GM18499 (cell line): ENCODE measurements around the gene PLA2G7.
"Not testable (repeated sequence)": the region's sequence is repeated elsewhere in the genome, so short reads cannot be mapped to it uniquely, and the experiment has no call there.

Experiments
- ATAC-seq: cut with Tn5 transposase; IDR thresholded peaks from one replicate; pipeline ENCODE4 v1.9.1; 2021; ENCODE audit warnings: moderate number of reproducible peaks; ENCODE audit not compliant: insufficient read depth, unreplicated experiment

The PLA2G7 gene

DNA sequence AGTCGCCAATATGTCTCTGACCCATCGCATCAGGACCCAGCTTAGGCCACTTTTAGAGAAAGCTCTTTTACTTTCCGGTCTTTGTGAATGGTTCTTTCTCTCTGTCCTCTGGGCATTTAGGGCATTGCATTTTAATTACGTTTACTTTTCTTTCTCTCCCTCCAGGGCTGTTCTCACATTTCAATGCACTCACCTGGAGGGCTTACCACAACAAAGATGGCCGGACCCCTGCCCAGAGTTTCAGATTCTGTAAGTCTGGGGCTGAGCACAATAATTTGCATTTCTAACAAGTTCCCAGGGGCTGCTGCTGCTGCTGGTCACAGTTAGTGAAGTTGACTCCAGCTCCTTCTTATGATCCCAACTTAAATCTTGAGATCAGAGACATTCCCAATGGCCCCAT, 14.6 kb upstream of the PLA2G7 start:
- ATAC-seq, result no peak

DNA sequence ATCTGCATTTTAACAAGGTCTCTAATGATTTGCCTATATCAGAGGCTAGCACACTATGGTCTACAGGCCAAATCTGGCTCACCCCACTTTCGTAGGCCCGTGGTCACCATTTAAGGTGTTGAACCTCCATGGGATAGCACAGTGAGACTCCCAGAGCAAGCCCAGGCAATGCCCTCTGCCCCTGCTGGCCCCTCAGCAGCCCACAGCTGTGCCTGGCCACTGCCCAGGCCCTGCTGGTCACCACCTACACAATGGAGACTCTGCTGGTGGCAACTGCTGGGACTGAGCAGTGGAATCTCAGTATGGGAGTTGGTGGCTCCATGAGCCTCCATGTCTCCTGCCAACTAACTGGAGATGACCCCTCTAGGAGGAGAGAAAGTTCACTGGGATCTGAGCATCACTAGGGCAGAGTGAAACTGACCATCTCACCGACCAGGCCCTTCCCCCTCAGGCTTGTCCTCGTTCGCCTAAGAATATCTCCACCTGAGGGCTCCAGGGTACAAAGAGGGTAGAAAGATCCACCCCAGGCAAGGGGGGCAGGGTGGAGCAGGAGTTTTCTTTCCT, 13.8 kb upstream of the PLA2G7 start:
- ATAC-seq, result no peak

DNA sequence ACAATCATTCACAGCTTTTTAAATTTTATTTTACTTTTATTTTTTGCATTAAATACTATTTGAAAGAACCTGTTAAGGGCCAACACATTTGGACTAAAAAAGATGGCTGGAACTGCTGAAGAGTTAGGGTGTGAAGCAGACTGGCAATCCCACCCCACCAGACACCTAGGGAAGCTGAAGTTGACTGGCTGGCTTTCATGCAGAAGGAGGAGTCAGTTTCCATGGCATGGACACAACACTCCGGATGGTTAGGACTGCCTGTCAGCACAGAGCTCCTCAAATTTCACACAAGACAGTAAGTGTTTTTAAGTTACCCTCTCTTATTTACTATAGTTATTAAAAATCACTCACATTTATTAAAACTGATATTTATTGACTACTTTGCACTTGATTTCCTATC, 11.5 kb upstream of the PLA2G7 start, which contains the start of gene ANKRD66:
ANKRD66 (plus strand) TSS at position 238 of the 400 bp plus-strand sequence. CDS start 5,016 bp downstream, outside the sequence.
- no peak for ATAC-seq

DNA sequence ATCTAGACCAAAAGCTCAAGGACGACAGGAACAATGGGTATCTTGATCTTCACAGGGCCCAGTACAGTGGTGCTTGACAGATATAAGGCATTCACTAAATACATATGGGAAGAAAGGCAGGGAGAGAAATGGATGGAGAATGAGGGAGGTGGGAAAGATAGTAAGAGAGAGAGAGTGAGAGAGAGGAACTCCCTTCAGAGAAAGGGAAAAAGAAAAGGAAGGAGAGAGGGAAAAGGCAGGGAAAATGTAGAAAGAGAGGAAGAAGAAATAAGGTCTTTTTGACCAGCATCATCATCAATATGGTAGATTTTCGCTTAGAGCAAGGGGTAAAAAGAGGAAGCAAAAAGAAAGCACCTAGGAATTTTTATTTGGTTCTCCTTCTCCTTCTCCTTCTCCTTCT, 10.8 kb upstream of the PLA2G7 start:
- no peak for ATAC-seq

DNA sequence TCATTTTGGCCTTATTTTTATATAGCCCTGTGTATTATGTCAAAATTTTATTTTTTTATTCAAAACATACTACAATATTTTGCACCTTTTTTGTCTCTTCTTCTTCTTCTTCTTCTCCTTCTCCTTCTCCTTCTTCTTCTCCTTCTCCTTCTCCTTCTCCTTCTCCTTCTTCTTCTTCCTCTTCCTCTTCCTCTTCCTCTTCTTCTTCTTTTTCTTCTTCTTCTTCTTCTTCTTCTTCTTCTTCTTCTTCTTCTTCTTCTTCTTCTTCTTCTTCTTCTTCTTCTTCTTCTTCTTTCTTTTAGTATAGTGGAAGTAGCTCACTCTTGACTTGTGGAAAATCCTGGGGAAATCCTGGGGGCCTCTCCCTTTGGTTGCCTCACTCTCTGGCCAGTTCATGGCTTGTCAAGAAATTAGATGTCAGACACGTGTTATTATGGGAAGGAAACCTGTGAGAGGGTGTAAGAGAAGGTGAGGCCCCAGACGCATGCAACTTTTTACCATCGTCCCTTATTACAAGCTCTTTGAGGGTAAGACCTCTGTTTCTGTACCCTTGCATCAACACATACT, 9.1 kb upstream of the PLA2G7 start:
- ATAC-seq, result not testable (repeated sequence)

DNA sequence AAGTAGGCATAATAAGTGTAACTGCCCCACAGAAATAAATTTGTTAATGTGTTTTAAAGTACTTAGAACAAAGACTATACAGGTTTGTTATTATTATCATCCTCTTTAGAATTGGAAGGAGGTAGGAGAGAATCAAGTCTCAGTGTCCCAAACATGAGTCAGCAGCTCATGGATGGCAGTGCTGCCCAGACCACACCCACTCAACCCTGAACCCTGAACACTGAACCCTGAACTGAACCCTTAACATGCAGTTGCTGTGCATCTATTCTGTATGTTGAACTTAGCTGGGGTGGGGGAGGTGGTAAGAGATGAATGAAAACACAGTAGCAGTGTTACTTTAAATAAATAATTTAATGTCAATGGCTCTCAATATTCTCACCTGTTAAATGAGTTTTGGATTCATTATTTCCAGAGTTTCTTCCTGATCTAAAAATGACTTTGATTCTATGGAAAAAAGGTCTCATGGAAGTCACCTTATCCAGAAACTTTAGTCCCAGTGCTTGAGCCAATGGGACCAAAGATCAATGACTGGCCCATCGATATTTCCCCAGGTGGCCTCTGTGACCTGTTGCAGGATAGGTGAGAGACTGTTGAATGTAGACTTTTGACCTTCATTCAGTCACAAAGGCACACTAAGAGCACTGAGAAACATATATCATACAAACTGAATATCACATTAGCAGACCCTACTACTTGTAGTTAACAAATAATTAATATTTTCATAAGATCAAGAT, 8.4 kb upstream of the PLA2G7 start:
- no peak for ATAC-seq

DNA sequence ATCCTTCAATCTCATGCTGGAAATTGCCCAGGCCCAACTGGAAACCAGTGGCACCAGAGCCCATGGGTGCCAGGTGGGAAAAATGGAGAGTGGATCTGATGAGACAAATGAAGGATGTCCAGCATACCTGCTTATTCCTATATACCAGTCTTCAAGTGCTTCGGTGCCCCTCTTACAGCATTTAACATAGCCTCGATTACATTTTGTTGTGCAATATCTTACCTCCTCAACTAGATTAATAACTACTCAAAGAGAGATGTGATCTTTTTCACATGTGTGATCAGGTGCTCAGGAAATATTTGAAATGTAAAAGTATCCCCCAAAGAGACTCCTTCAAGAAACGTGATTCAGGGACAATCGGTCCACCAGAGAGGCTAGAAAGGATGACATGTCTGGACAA, 6.7 kb upstream of the PLA2G7 start:
- ATAC-seq, result no peak

DNA sequence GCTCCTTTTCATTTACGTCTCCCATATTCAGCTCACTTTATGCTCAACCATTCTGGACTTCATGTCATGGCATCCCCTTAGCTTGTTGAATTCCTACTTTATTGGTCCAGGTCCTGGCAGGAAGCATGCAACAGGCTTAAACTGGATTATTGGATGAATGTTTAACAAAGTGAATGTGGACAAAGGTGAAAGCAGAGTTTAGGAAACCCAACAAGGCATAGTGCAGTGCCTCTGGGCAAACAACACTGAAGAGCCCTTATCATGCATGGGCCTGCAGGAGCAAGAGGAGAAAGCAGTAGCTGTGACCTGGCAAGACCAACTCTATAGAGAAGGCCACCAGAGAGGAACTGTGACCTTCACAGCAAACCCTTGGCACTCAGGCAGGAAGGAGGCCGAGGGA, 6.3 kb upstream of the PLA2G7 start:
- no peak for ATAC-seq

DNA sequence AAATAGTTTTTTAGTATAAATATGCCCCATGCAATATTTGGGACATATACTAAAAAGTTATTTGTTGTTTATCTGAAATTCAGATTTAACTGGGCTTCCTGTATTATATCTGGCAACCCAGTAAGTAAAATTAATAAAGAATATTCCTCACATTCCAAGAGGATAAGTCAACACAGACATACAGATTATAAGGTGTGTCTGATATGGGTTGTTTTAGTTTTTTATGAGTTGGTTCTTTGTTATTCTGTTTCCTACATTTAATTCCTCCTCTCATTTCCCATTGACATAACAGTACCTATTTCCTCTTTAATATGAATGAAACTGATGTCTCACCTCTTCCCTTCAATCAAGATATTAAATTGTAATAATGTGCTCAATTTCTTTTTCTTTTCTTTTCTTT, 1.7 kb upstream of the PLA2G7 start:
- ATAC-seq, result no peak

DNA sequence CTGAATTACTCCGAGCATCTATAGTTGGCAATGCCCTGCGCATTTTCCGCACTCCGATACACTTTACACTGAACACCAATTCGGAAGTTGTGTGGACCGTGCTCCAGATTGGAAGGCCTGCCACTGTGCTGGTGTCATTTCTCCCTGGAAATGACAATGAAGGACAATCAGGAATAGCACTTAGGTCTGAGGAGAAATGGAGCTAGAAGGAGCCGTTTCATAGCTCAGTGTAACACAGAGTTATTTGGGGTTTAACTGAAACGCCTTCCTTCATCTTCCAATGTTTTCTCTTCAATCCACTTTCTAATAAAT, 501 bp upstream of the PLA2G7 start:
- no peak for ATAC-seq

DNA sequence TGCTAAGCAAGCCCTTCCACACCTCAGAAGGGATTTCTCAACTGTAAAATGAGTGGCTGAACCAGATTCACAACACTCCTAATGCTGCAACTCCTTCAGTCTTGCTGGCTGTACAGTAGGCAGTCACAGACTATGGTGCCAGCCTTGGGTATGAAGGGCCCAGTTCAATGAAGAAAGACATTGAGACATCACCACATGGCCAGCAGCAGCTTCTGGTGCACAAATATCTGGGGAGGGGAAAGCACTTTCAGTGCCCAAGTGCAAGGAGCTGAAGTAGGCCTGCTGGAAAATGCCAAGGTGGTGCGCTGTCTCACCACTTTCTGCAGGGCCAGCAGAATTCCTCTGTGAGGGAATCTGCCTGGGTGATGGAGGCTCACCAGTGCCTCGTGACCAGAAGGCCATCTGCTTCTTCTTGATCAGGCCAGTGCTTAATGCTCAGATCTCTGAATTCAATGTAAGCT, 1.8 kb downstream of the PLA2G7 start:
- no peak for ATAC-seq

DNA sequence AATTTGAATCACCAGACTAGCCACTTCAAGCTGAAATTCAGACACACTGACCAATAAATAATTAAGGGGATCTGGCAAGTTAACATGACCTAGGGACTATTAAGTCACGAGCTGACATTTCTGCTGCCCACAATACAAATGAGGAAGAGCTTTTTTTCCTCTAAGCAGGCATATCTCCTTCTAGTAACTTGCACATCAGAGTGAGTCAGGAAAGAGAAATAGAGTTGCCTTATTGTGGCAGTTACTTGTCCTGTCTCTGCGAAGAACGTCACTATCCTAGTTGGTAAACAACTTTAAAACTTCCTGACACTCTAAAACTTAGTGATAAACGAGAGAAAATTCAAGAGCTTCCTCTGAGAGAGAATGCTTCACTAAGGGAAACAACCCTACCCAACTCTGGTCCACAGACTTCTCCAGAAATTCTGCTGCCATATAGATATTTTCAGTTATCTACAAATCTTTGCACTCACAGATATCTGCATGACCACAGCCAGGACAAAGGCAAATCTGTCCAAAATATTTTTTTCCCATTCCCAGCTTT, 4.2 kb downstream of the PLA2G7 start:
- ATAC-seq, result no peak

DNA sequence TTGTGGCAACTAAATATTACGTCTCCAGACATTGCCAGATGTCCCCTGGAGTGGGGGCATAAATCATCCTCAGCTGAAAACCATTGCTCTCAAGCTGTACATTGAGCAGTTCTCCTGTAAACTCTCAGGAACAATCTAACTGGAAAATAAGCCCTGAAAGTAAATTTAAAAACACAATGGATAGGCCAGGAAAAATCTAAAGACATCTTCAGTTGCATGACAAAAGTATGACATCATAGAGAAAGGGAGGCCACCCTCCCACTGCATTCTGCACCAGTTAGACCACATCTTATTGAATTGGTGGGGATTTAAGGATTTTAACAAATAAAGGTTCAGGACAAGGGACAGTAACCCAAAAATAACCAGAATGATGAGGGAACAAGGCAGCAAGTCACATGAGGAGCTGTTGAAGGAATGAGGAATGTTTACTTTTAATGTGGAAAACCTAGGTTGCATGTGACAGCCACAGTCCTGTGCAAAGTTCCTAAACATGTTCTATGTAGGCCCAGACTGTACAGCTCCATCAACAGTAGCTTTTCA, 5.3 kb downstream of the PLA2G7 start:
- ATAC-seq, result no peak

DNA sequence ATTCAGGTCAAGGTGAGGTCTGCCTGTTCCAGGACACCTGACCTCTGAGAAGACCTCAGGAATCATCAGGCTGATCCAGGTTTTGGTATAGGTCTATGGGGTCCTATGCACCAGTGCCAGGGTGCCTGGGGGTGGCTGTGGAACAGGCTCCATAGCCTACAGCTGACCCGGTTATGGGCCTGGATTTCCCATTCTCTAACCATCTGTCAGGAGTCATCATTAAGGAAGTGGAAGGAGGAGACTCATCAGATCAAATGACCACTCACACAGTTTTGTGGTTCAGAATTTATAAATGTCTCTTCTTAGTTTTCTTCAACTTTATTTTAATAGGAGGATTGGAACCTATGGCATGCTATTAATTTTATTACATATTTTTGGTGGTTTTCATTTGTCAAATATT, 14.8 kb downstream of the PLA2G7 start:
- ATAC-seq, result no peak

DNA sequence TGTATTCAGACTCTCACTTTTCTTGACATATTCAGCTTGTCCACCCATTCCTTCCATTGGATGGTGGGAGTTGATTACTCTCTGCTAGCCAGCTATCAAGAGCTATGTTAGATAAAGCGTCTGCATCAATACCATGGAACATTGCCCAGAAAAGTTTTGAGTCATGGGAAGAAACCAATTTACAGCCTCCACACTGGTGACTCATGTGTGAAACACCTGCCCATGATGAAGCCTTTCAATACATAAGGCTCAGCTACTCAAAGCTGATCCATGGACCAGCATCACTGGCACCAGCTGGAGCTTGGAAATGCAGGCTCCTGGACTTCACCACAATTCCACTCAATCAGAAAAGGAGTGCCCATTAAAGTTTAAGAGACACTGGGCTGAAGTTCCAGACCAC, 16.1 kb downstream of the PLA2G7 start:
- ATAC-seq, result no peak

DNA sequence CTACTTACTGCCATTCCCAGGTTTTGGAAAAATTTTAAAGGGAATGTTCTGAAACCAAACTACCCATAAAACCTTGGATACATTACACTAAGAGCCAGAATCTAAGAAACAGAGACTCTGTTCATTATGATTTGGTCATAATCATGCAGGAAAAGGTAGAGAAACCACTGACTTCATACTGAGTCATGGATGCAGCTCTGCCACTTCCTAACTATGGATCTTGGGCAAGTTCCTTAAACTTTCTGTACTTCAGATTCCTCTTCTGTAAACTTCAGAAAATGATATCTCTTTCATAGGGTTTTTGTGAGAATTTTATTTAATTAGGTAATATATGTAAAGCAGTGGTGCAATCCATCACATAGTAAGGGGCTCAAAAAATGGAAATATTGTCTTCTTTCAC, 20.0 kb downstream of the PLA2G7 start:
- no peak for ATAC-seq

DNA sequence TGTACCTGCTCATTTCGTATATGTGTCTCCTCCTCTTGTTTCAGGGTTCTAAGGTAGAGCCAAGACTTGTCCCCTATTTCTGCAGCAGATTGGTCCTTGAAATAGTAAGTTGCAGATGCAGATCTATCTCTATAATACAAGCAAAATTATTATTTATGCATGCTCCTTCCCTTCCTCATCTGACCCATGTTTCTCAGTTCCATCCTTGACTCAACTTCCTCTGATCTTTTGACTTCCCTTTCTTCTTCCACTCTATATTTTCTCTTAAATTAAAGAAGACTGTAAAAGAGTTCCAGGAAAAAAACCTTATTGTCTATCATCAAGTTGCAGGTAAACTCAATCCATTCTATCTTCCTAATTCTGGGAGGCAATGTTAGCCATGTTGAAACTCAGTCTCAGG, 23.7 kb downstream of the PLA2G7 start:
- ATAC-seq, result no peak

DNA sequence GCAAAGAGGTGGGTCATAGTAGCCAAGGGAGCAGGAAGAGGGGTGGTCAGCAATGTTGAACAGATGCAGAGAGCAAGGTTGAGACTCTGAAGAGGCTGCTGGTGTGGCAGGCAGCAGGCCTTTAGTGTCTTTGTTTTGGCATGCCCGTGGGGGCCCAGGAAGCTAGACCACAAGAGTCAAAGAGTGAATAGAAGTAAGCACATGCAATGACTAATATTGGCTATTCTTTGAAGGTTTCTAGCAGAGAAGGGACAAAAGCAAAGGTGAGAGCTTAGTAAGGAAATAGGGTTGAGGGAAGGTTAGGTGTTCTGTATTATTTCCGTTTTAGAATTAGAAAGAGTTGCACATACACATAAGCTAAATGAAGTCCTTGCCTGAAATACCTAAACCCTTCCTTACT, 28.7 kb downstream of the PLA2G7 start:
- no peak for ATAC-seq

DNA sequence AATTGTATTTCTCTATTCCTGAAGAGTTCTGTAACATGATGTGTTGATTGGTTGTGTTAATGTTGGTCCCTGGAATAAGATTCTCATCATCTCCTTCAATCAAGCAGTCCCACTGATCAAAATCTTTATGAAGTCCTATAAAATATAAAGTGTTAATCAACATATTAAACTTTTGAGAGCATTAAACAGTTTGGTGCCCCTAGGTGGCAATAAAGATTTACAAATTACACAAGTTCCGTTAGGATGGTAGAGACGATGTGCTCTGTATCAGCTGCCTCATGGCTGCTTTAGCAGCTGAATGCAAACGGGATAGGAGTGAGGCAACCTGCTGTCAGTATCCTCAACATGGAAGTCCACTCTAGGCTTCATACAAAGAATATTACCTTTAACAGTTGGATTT, 30.6 kb downstream of the PLA2G7 start:
- ATAC-seq, result no peak

DNA sequence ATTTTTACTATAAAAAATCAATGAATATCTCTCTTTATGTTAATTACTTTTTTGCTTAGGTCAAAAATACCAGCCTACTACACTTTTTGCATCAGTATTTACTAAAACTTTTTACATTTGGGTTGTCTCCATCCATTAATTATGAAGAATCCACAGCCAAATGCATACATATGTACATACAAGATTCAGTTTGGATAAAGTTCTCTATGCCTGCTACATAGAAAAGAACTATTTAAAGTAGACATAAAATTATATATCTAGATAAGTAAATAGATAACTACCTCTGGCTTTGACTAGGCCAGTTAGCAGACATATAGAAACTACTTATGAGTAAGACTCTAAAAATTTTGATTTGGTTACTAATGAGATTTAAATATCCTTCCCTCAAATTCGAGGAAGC, 35.2 kb downstream of the PLA2G7 start:
- ATAC-seq, result no peak

DNA sequence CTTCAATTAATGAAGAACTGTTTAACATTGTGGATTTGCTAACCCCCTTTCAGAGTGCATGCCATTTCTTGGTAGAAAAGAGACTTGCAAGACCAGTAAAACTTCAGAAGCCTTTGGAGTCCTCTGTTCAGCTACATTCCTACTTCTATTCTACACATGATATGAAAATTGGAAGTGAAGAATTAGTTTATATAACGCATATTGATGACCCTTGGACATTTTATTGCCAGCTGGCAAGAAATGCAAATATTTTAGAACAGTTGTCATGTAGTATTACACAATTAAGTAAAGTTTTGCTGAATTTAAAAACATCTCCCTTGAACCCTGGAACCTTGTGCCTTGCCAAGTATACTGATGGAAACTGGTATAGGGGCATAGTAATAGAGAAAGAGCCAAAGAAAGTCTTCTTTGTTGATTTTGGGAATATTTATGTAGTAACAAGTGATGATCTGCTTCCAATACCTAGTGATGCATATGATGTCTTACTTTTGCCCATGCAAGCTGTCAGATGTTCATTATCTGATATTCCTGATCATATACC, 44.2 kb downstream of the PLA2G7 start:
- no peak for ATAC-seq
